T-helper 1 cell treated with Interleukin-12 subunit alpha and Interleukin-12 subunit beta and Interleukin-4 antibody, amounts not matched to agents 30 ng/mL and 1 ng/mL, for 36 hours (primary cell): Measurements from ENCODE around the gene FMO4. TPM values are rescaled to one million over a fixed set of nuclear protein-coding genes. Genes with fewer than 3 reads are reported as not detected.
"Not testable (repeated sequence)": the region's sequence is repeated elsewhere in the genome, so short reads cannot be mapped to it uniquely, and the experiment has no call there.

Source experiments
- intact Hi-C: fragments of 100-400 bp; cut with micrococcal nuclease; formaldehyde crosslinking; loops from one replicate; pipeline ENCODE4 v1.15.1; 2024
- total RNA-seq: library from RNA; stranded (reverse); gene quantifications from 2 replicates; pipeline ENCODE4 v1.2.3, GENCODE V29; 2022

The FMO4 gene
- total RNA-seq, 1 donor from 2014 or later, result 1.3 TPM

- intact Hi-C loops, result no loop called here
Measured at GRCh38 chr1:171329251-171329650, 15.3 kb downstream of the FMO4 start.

- intact Hi-C loops, result no loop called here
Measured at GRCh38 chr1:171334024-171334640, 20.1 kb downstream of the FMO4 start.

- intact Hi-C loops, result no loop called here
Measured at GRCh38 chr1:171335964-171336363, 22.0 kb downstream of the FMO4 start.

GRCh38 chr1:171339345-171339744, 25.4 kb downstream of the FMO4 start:
- intact Hi-C loops, result not testable (repeated sequence)

- intact Hi-C loops, result no loop called here
Measured at GRCh38 chr1:171343727-171344472, 29.9 kb downstream of the FMO4 start.

- intact Hi-C loops, result no loop called here
Measured at GRCh38 chr1:171344473-171344820, 30.5 kb downstream of the FMO4 start.

GRCh38 chr1:171345536-171345935, 31.6 kb downstream of the FMO4 start:
- intact Hi-C loops, result no loop called here

GRCh38 chr1:171346881-171347280, 32.9 kb downstream of the FMO4 start:
- intact Hi-C loops, result no loop called here

GRCh38 chr1:171350594-171350993, 36.6 kb downstream of the FMO4 start:
- intact Hi-C loops, result no loop called here

- intact Hi-C loops, result no loop called here
Measured at GRCh38 chr1:171351961-171352360, 38.0 kb downstream of the FMO4 start.

GRCh38 chr1:171352554-171352953, 38.6 kb downstream of the FMO4 start:
- intact Hi-C loops, result no loop called here

- intact Hi-C loops, result no loop called here
Measured at GRCh38 chr1:171355727-171356126, 41.7 kb downstream of the FMO4 start.

GRCh38 chr1:171357179-171357578, 43.2 kb downstream of the FMO4 start:
- intact Hi-C loops, result no loop called here

- intact Hi-C loops, result not testable (repeated sequence)
Measured at GRCh38 chr1:171359355-171359648, 45.3 kb downstream of the FMO4 start.

- intact Hi-C loops, result not testable (repeated sequence)
Measured at GRCh38 chr1:171359731-171360527, 45.9 kb downstream of the FMO4 start.

- intact Hi-C loops, result no loop called here
Measured at GRCh38 chr1:171366085-171366484, 52.1 kb downstream of the FMO4 start.

GRCh38 chr1:171366816-171367215, 52.8 kb downstream of the FMO4 start:
- intact Hi-C loops, result no loop called here

GRCh38 chr1:171367436-171367835, 53.5 kb downstream of the FMO4 start:
- intact Hi-C loops, result no loop called here

- intact Hi-C loops, result no loop called here
Measured at GRCh38 chr1:171372418-171373084, 58.6 kb downstream of the FMO4 start.

GRCh38 chr1:171373357-171374122, 59.6 kb downstream of the FMO4 start:
- intact Hi-C loops, result not testable (repeated sequence)

GRCh38 chr1:171379846-171380245, 65.9 kb downstream of the FMO4 start:
- intact Hi-C loops, result no loop called here
